Mucosa of stomach (tissue), 1 donor: ENCODE measurements around the gene MPP3.

Experiments
- H3K27me3 ChIP-seq: one replicate; pipeline ENCODE4 v1.7.0; 2013; ENCODE audit warnings: mild to moderate bottlenecking, low read length; ENCODE audit not compliant: control insufficient read depth, insufficient read depth
- H3K36me3 ChIP-seq: one replicate; pipeline ENCODE4 v1.7.0; 2013; ENCODE audit warnings: low read length; ENCODE audit not compliant: control insufficient read depth, insufficient read depth
- H3K4me1 ChIP-seq: one replicate; pipeline ENCODE4 v1.7.0; 2013; ENCODE audit warnings: mild to moderate bottlenecking, low read length; ENCODE audit not compliant: control insufficient read depth, insufficient read depth
- H3K4me3 ChIP-seq: one replicate; pipeline ENCODE4 v1.7.0; 2013; ENCODE audit warnings: low read length
- H3K9ac ChIP-seq: one replicate; pipeline ENCODE4 v1.7.0; 2013; ENCODE audit warnings: mild to moderate bottlenecking, low read length, moderate library complexity
- H3K9me3 ChIP-seq: one replicate; pipeline ENCODE4 v1.7.0; 2013; ENCODE audit warnings: mild to moderate bottlenecking, low read length, moderate library complexity; ENCODE audit not compliant: control insufficient read depth
- donor health status: Pancreatic carcinoma.

Gene MPP3

GRCh38 chr17:43832976-43833829 lies at the start of gene MPP3:
MPP3 (minus strand) TSS chr17:43833146; CDS start chr17:43831906, 1,240 bp downstream.
- peak within 1 kb of the TSS; percentile 57 for H3K9ac ChIP-seq
- H3K27me3 ChIP-seq, result peaks cover 8% of the 10 kb centered on the region
- no peaks in the 10 kb centered on the region for H3K36me3 ChIP-seq
- H3K4me1 ChIP-seq, result peaks cover 14% of the 10 kb centered on the region
- no peaks in the 10 kb centered on the region for H3K9me3 ChIP-seq
- peak within 1 kb of the TSS; percentile 19 for H3K4me3 ChIP-seq

GRCh38 chr17:43881758-43882505 lies 49.0 kb upstream of the MPP3 start:
- H3K27me3 ChIP-seq, result no peaks in the 10 kb centered on the region
- H3K36me3 ChIP-seq, result no peaks in the 10 kb centered on the region
- no peak overlapping the region for H3K9ac ChIP-seq
- H3K4me3 ChIP-seq, result no peak overlapping the region
- no peaks in the 10 kb centered on the region for H3K9me3 ChIP-seq
- peaks cover 18% of the 10 kb centered on the region for H3K4me1 ChIP-seq

- Histone ChIP-seq H3K4me1 (peaks cover 20% of the 10 kb centered on the region), H3K9ac (no peak overlapping the region), H3K4me3 (no peak overlapping the region), H3K9me3 (no peaks in the 10 kb centered on the region), H3K36me3 (no peaks in the 10 kb centered on the region), H3K27me3 (no peaks in the 10 kb centered on the region)
Observed at GRCh38 chr17:43881181-43881580, 48.2 kb upstream of the MPP3 start.

GRCh38 chr17:43880420-43880991 lies 47.6 kb upstream of the MPP3 start:
- no peaks in the 10 kb centered on the region for H3K36me3 ChIP-seq
- no peak overlapping the region for H3K9ac ChIP-seq

GRCh38 chr17:43879723-43880419 lies 46.9 kb upstream of the MPP3 start:
- no peak overlapping the region for H3K4me3 ChIP-seq
- H3K27me3 ChIP-seq, result no peaks in the 10 kb centered on the region
- H3K36me3 ChIP-seq, result no peaks in the 10 kb centered on the region
- peaks cover 28% of the 10 kb centered on the region for H3K4me1 ChIP-seq
- H3K9ac ChIP-seq, result no peak overlapping the region
- H3K9me3 ChIP-seq, result no peaks in the 10 kb centered on the region

More at GRCh38 chr17:43880420-43880991, 47.6 kb upstream of the MPP3 start:
- H3K27me3 ChIP-seq, result no peaks in the 10 kb centered on the region
- H3K4me3 ChIP-seq, result no peak overlapping the region
- H3K9me3 ChIP-seq, result no peaks in the 10 kb centered on the region
- peaks cover 22% of the 10 kb centered on the region for H3K4me1 ChIP-seq

GRCh38 chr17:43878260-43879175 lies 45.6 kb upstream of the MPP3 start:
- Histone ChIP-seq H3K4me1 (peaks cover 39% of the 10 kb centered on the region), H3K4me3 (no peak overlapping the region), H3K27me3 (no peaks in the 10 kb centered on the region), H3K9ac (peak overlapping the region; percentile 10), H3K9me3 (no peaks in the 10 kb centered on the region), H3K36me3 (no peaks in the 10 kb centered on the region)

GRCh38 chr17:43877451-43878155 lies 44.7 kb upstream of the MPP3 start:
- H3K27me3 ChIP-seq, result no peaks in the 10 kb centered on the region
- no peaks in the 10 kb centered on the region for H3K9me3 ChIP-seq
- no peak overlapping the region for H3K9ac ChIP-seq
- H3K36me3 ChIP-seq, result no peaks in the 10 kb centered on the region
- H3K4me1 ChIP-seq, result peaks cover 48% of the 10 kb centered on the region
- H3K4me3 ChIP-seq, result no peak overlapping the region

GRCh38 chr17:43877031-43877430 lies 44.1 kb upstream of the MPP3 start:
- H3K36me3 ChIP-seq, result no peaks in the 10 kb centered on the region
- no peaks in the 10 kb centered on the region for H3K27me3 ChIP-seq
- H3K4me1 ChIP-seq, result peaks cover 53% of the 10 kb centered on the region
- no peak overlapping the region for H3K4me3 ChIP-seq
- no peaks in the 10 kb centered on the region for H3K9me3 ChIP-seq
- no peak overlapping the region for H3K9ac ChIP-seq

- no peak overlapping the region for H3K9ac ChIP-seq
- H3K4me3 ChIP-seq, result no peak overlapping the region
- no peaks in the 10 kb centered on the region for H3K9me3 ChIP-seq
- no peaks in the 10 kb centered on the region for H3K27me3 ChIP-seq
- H3K4me1 ChIP-seq, result peaks cover 60% of the 10 kb centered on the region
- H3K36me3 ChIP-seq, result no peaks in the 10 kb centered on the region
Observed at GRCh38 chr17:43875476-43876147, 42.7 kb upstream of the MPP3 start.

- H3K4me1 ChIP-seq, result peaks cover 60% of the 10 kb centered on the region
- H3K36me3 ChIP-seq, result no peaks in the 10 kb centered on the region
- H3K27me3 ChIP-seq, result no peaks in the 10 kb centered on the region
- H3K4me3 ChIP-seq, result no peak overlapping the region
- H3K9me3 ChIP-seq, result no peaks in the 10 kb centered on the region
- H3K9ac ChIP-seq, result no peak overlapping the region
Observed at GRCh38 chr17:43874293-43874692, 41.3 kb upstream of the MPP3 start.
